PFSK-1 (cell line): ENCODE results near the gene GPR18.

Source experiments
- FOXP2 ChIP-seq: optimal IDR thresholded peaks from 2 replicates; pipeline ENCODE3; 2011; ENCODE audit warnings: borderline replicate concordance, control low read depth, inconsistent platforms; ENCODE audit not compliant: insufficient read depth; ENCODE audit errors: extremely low read length, extremely low read depth
- POLR2AphosphoS5 ChIP-seq: IDR thresholded peaks from 2 replicates; pipeline ENCODE4 v1.6.1; 2012; ENCODE audit warnings: low read depth, mild to moderate bottlenecking, control low read depth, low read length, moderate library complexity
- REST ChIP-seq, 2 experiments: IDR thresholded peaks; 2 replicates each; pipeline versions ENCODE4 v1.6.1 to v1.8.0; 2011 to 2012; ENCODE audit warnings: low read depth in 2 of 2, low read length in 2 of 2, control low read depth in 1 of 2, inconsistent platforms in 1 of 2, mild to moderate bottlenecking in 1 of 2, moderate library complexity in 1 of 2; ENCODE audit not compliant: insufficient read depth in 1 of 2
- SIN3A ChIP-seq: IDR thresholded peaks from 2 replicates; pipeline ENCODE4 v1.6.1; 2012; ENCODE audit warnings: mild to moderate bottlenecking, low read length, moderate library complexity, borderline replicate concordance; ENCODE audit not compliant: insufficient read depth
- TAF1 ChIP-seq: IDR thresholded peaks from 2 replicates; pipeline ENCODE4 v1.6.1; 2012; ENCODE audit warnings: low read length, control low read depth, borderline replicate concordance; ENCODE audit not compliant: insufficient read depth

The GPR18 gene

GRCh38 chr13:99208845-99209527 is 49.2 kb downstream of the GPR18 start:
- TF ChIP-seq SIN3A (no peak), TAF1 (no peak), REST (IDR thresholded peaks at IDR 0.05; ENCODE audit: insufficient read depth in 1 of 2, low read depth in 2 of 2, low read length in 2 of 2) (no peak), FOXP2 (no peak), POLR2AphosphoS5 (no peak)

GRCh38 chr13:99208185-99208584 is 50.0 kb downstream of the GPR18 start:
- TF ChIP-seq TAF1: no peak
- TF ChIP-seq POLR2AphosphoS5: no peak
- TF ChIP-seq REST (IDR thresholded peaks at IDR 0.05; ENCODE audit: insufficient read depth in 1 of 2, low read depth in 2 of 2, low read length in 2 of 2): no peak
- TF ChIP-seq FOXP2: no peak
- no peak for TF ChIP-seq SIN3A

GRCh38 chr13:99207511-99207910 is 50.7 kb downstream of the GPR18 start:
- TF ChIP-seq FOXP2: no peak
- no peak for TF ChIP-seq SIN3A
- no peak for TF ChIP-seq POLR2AphosphoS5
- TF ChIP-seq TAF1: no peak
- TF ChIP-seq REST (IDR thresholded peaks at IDR 0.05; ENCODE audit: insufficient read depth in 1 of 2, low read depth in 2 of 2, low read length in 2 of 2): no peak

DNA sequence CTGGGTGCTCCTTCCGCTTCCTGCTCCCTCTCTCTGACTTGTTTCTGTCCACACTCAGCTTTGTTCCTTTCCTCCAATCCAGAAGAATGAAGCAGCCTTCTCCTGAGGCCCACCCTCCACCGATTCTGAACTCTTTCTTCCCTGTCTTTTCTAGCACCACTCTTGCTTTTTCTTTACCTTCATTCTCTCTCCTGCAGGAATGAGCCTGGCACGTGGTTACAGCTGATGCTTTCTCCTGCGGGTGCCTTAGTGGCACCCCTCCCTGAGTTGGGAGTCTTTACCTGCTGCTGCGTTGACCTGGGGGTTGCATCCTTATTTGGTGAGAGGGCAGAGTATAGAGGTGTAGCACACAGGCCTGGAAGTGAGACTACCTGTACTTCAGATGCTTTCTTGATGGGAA is 51.3 kb downstream of the GPR18 start:
- TF ChIP-seq REST (IDR thresholded peaks at IDR 0.05; ENCODE audit: insufficient read depth in 1 of 2, low read depth in 2 of 2, low read length in 2 of 2): no peak
- TF ChIP-seq TAF1: no peak
- TF ChIP-seq FOXP2: no peak
- TF ChIP-seq POLR2AphosphoS5: no peak
- TF ChIP-seq SIN3A: no peak

- no peak for TF ChIP-seq TAF1
- no peak for TF ChIP-seq POLR2AphosphoS5
- TF ChIP-seq FOXP2: no peak
- no peak for TF ChIP-seq REST (IDR thresholded peaks at IDR 0.05; ENCODE audit: insufficient read depth in 1 of 2, low read depth in 2 of 2, low read length in 2 of 2)
- no peak for TF ChIP-seq SIN3A
These were observed 52.0 kb downstream of the GPR18 start for GRCh38 chr13:99206226-99206625.
